A673 (cell line): Measurements from ENCODE around the gene UTP3.

Source experiments
- CTCF ChIP-seq: fragments of 300-800, 200-600 bp; sonication (generic); conservative IDR thresholded peaks from 2 replicates; pipeline ENCODE4 v1.5.1; 2017; ENCODE audit warnings: low read depth, mild to moderate bottlenecking, antibody characterized with exemption, low read length, moderate library complexity, mixed read lengths
- EZH2 ChIP-seq: fragments of 200-600 bp; sonication (generic); IDR thresholded peaks from 2 replicates; pipeline ENCODE4 v1.6.1; 2017; ENCODE audit warnings: borderline replicate concordance, low read depth, mild to moderate bottlenecking, mixed read lengths, antibody characterized with exemption, low read length; ENCODE audit not compliant: poor library complexity, severe bottlenecking

- TF ChIP-seq CTCF: no peak
- TF ChIP-seq EZH2: no peak
These were observed 14.1 kb upstream of the UTP3 start for GRCh38 chr4:70674191-70674590.
